GM12878 (cell line): ENCODE results near the gene GPC5. TPM values are rescaled to one million over a fixed set of nuclear protein-coding genes. Genes with fewer than 3 reads are reported as not detected.

ENCODE experiments used
- ATAC-seq: fragments of 200-7000 bp; cut with Tn5 transposase; 3 replicates; pipeline ENCODE4 v1.9.1; 2020; ENCODE audit warnings: mild to moderate bottlenecking, moderate library complexity
- BruUV-seq: library from RNA; stranded (reverse); fragments of 400-500 nt; replicated peaks from 2 replicates; lab custom pipeline; 2021; lab: Mats Ljungman, UMichigan
- CTCF ChIA-PET: fragments of 300-600 bp; sonication (Branson Sonifier 250); formaldehyde crosslinking; extraction: SDS; loops from one replicate; lab custom pipeline; 2021; ENCODE audit warnings: inconsistent platforms; lab: Yijun Ruan, JAX
- POLR2A ChIA-PET: fragments of 350-600 bp; formaldehyde crosslinking; extraction: SDS; loops from one replicate; lab custom pipeline; 2021; ENCODE audit warnings: inconsistent platforms; lab: Charles Lee
- RAD21 ChIA-PET: fragments of 300-600 bp; sonication (Branson Sonifier 250); formaldehyde crosslinking; loops from one replicate; lab custom pipeline; 2023; ENCODE audit warnings: antibody characterized with exemption; ENCODE audit not compliant: unreplicated experiment; lab: Charles Lee
- SMC1A ChIA-PET: fragments of 300-600 bp; sonication (Branson Sonifier 250); formaldehyde crosslinking; loops from one replicate; lab custom pipeline; 2023; ENCODE audit not compliant: unreplicated experiment, uncharacterized antibody; lab: Charles Lee
- DNase-seq: peaks from one replicate; pipeline ENCODE4 v3.0.0-alpha.2; 2011; ENCODE audit warnings: low read depth, low spot score
- FAIRE-seq: peaks from 3 replicates; lab custom pipeline; 2011; peaks lifted over from hg19 to GRCh38; lab: Jason Lieb, UNC
- H2AFZ ChIP-seq: 2 replicates; pipeline ENCODE4 v1.6.0; 2011; ENCODE audit warnings: low read depth, low read length, control low read depth; ENCODE audit not compliant: control insufficient read depth
- H3K27ac ChIP-seq: 2 replicates; pipeline ENCODE4 v1.5.1; 2011; ENCODE audit warnings: control low read depth; ENCODE audit not compliant: control insufficient read depth, insufficient read depth
- H3K27me3 ChIP-seq, 2 experiments: replicated peaks in 1 of 2; 2 replicates each; pipeline versions ENCODE4 v1.6.0 to v1.6.1; 2011; ENCODE audit warnings: low read length in 1 of 2; ENCODE audit not compliant: control insufficient read depth in 2 of 2, insufficient read depth in 2 of 2
- H3K36me3 ChIP-seq, 2 experiments: 2 replicates each; pipeline ENCODE4 v1.5.1; 2011; ENCODE audit warnings: low read length in 1 of 2; ENCODE audit not compliant: control insufficient read depth in 2 of 2, insufficient read depth in 2 of 2
- H3K4me1 ChIP-seq: 2 replicates; pipeline ENCODE4 v1.6.1; 2011; ENCODE audit warnings: mild to moderate bottlenecking, low read length, moderate library complexity, mixed read lengths; ENCODE audit not compliant: control insufficient read depth, insufficient read depth
- H3K4me2 ChIP-seq: 2 replicates; pipeline ENCODE4 v1.6.0; 2011; ENCODE audit warnings: control low read depth; ENCODE audit not compliant: control insufficient read depth, insufficient read depth
- H3K4me3 ChIP-seq: fragments of 200-600 bp; sonication (generic); 2 replicates; pipeline ENCODE4 v1.5.1; 2016
- H3K79me2 ChIP-seq: 2 replicates; pipeline ENCODE4 v1.6.0; 2011; ENCODE audit warnings: low read length; ENCODE audit not compliant: control insufficient read depth, insufficient read depth
- H3K9ac ChIP-seq: 2 replicates; pipeline ENCODE4 v1.8.0; 2011; ENCODE audit warnings: low read length, control low read depth, mixed read lengths; ENCODE audit not compliant: control insufficient read depth, insufficient read depth
- H3K9me3 ChIP-seq: replicated peaks from 3 replicates; pipeline ENCODE4 v1.5.1; 2011; ENCODE audit warnings: mild to moderate bottlenecking, low read length; ENCODE audit not compliant: control insufficient read depth, insufficient read depth
- H4K20me1 ChIP-seq: 2 replicates; pipeline ENCODE4 v1.6.0; 2011; ENCODE audit not compliant: control insufficient read depth, insufficient read depth
- ESRRA ChIP-seq: IDR thresholded peaks from 2 replicates; pipeline ENCODE4 v1.6.1; 2012; ENCODE audit warnings: mild to moderate bottlenecking, low read length, improper control_type of control experiment
- FOXM1 ChIP-seq: IDR thresholded peaks from 2 replicates; pipeline ENCODE4 v1.6.1; 2012; ENCODE audit warnings: low read depth, mild to moderate bottlenecking, inconsistent platforms, low read length, moderate library complexity
- PML ChIP-seq: IDR thresholded peaks from 2 replicates; pipeline ENCODE4 v1.6.1; 2012; ENCODE audit warnings: low read length, inconsistent platforms
- POLR2AphosphoS5 ChIP-seq: IDR thresholded peaks from 2 replicates; pipeline ENCODE4 v1.6.1; 2011; ENCODE audit warnings: mild to moderate bottlenecking, low read length, inconsistent platforms
- in situ Hi-C: fragments of 300-500 bp; cut with MboI; formaldehyde crosslinking; loops from 9 replicates; pipeline ENCODE4 v1.14.3; 2018; ENCODE audit warnings: mixed read lengths
- intact Hi-C: fragments of 100-400 bp; cut with micrococcal nuclease; formaldehyde crosslinking; loops from one replicate; pipeline ENCODE4 v1.14.2; 2022; ENCODE audit not compliant: unreplicated experiment
- polyA plus RNA-seq, 11 experiments: library from polyadenylated mRNA; depleted of rRNA in 4 of 11; unstranded in 6 of 11; stranded (reverse) in 5 of 11; fragments of >200 nt; fragmentation: Nextera tagmentation in 4 of 11; fragmentation: Illumina TruSeq in 1 of 11; extraction: Ambion mirVana in 4 of 11; extraction: Trizol in 1 of 11; gene quantifications; 1 replicate in 1 of 11; 2 replicates in 10 of 11; pipeline versions ENCODE4 v1.2.1 to v1.2.3, GENCODE V29; 2011 to 2016; ENCODE audit warnings: inconsistent platforms in 2 of 11, missing spikeins in 2 of 11, low read depth in 1 of 11
- total RNA-seq, 4 experiments: library from RNA; depleted of rRNA in 3 of 4; stranded (reverse); fragments of >200 nt in 3 of 4; fragmentation: Illumina TruSeq in 1 of 4; extraction: Trizol in 1 of 4; gene quantifications; 2 replicates each; pipeline versions ENCODE4 v1.2.1 to v1.2.3, GENCODE V29; 2013 to 2021
- TF ChIP-seq, protein P1 (sequence below): fragments of 450-650 bp; formaldehyde crosslinking; IDR thresholded peaks from 2 replicates; pipeline ENCODE4 v1.4.0; 2020; ENCODE audit warnings: mild to moderate bottlenecking, moderate library complexity

Gene GPC5
- total and polyA plus RNA-seq, 10 of the 15 experiments (the other 5 are each of a cell fraction or from before 2014, with no cell fraction given) = 0.05 to 0.87 (median 0.44) TPM; not detected in 1

DNA sequence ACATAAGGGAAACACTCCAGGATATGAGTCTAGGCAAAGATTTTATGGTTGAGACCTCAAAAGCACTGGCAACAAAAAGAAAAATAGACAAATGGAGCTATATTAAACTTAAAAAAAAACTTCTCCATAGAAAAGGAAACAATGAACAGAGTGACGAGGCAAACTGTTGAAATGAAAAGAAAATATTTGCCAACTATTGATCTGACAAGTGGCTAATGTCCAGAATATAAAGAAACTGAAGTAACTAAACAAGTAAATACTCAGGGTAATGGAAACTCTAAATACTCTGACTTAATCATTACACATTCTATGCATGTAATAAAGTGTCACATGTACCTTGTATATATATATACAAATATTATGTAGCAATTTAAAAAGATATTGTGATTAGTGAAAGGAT, 562.5 kb downstream of the GPC5 start (continued):
- TF ChIP-seq, protein P1, sequence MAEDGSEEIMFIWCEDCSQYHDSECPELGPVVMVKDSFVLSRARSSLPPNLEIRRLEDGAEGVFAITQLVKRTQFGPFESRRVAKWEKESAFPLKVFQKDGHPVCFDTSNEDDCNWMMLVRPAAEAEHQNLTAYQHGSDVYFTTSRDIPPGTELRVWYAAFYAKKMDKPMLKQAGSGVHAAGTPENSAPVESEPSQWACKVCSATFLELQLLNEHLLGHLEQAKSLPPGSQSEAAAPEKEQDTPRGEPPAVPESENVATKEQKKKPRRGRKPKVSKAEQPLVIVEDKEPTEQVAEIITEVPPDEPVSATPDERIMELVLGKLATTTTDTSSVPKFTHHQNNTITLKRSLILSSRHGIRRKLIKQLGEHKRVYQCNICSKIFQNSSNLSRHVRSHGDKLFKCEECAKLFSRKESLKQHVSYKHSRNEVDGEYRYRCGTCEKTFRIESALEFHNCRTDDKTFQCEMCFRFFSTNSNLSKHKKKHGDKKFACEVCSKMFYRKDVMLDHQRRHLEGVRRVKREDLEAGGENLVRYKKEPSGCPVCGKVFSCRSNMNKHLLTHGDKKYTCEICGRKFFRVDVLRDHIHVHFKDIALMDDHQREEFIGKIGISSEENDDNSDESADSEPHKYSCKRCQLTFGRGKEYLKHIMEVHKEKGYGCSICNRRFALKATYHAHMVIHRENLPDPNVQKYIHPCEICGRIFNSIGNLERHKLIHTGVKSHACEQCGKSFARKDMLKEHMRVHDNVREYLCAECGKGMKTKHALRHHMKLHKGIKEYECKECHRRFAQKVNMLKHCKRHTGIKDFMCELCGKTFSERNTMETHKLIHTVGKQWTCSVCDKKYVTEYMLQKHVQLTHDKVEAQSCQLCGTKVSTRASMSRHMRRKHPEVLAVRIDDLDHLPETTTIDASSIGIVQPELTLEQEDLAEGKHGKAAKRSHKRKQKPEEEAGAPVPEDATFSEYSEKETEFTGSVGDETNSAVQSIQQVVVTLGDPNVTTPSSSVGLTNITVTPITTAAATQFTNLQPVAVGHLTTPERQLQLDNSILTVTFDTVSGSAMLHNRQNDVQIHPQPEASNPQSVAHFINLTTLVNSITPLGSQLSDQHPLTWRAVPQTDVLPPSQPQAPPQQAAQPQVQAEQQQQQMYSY (CRISPR knock-in tag) = no peak
- TF ChIP-seq POLR2AphosphoS5 = no peak
- no peak for TF ChIP-seq FOXM1

DNA sequence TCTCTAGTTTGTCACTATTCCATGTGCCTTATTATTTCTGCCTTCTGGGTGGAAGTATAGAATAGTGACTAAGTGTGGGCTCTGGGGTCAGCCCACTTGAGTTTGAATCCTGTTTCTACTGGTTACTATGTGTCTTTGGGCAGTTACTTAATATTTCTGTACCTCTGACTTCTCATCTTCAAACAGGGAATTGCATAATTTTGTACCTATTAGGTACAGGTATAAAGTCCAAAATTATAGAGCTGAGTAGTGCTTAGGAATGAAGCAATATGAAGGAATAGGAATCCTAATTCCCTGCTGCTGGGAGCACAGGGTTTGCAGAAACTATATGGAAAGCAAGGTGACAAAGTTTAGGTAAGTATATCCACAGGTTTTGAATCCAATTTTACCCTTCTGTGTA, 564.5 kb downstream of the GPC5 start:
- FAIRE-seq (no peak), DNase-seq (no peak), ATAC-seq (no peak)
- ChIA-PET CTCF (no interaction called here), POLR2A (no interaction called here), RAD21 (no interaction called here), SMC1A (no interaction called here)
- Histone ChIP-seq H3K27ac (no peak overlapping the region), H3K4me1 (no peaks in the 10 kb centered on the region), H4K20me1 (no peaks in the 10 kb centered on the region), H3K9me3 (no peaks in the 10 kb centered on the region), H3K4me3 (no peak overlapping the region), H3K9ac (no peak overlapping the region), H3K27me3 (no peaks in the 10 kb centered on the region), H2AFZ (no peak overlapping the region), H3K79me2 (no peaks in the 10 kb centered on the region), H3K4me2 (no peak overlapping the region), H3K36me3 (no peaks in the 10 kb centered on the region)
- intact Hi-C loops = no loop called here
- in situ Hi-C loops = no loop called here
- TF ChIP-seq ESRRA (no peak), PML (no peak)
- no TSS peak for BruUV-seq
